DND-41 (cell line): ENCODE data around the gene CNDP2.

Experiments
- ATAC-seq: fragments of 200-7000 bp; cut with Tn5 transposase; 3 replicates; pipeline ENCODE4 v1.9.1; 2021; ENCODE audit warnings: low read depth; ENCODE audit not compliant: insufficient read depth
- DNase-seq: peaks from one replicate; pipeline ENCODE4 v3.0.0-alpha.2; 2020
- H2AFZ ChIP-seq: 2 replicates; pipeline ENCODE4 v1.6.0; 2012; ENCODE audit warnings: low read depth, low read length
- H3K27ac ChIP-seq: 2 replicates; pipeline ENCODE4 v1.5.1; 2012; ENCODE audit warnings: low read length, inconsistent platforms
- H3K27me3 ChIP-seq: fragments of 200-600 bp; sonication (generic); 2 replicates; pipeline ENCODE4 v1.6.0; 2012; ENCODE audit warnings: low read length, mild to moderate bottlenecking, inconsistent platforms; ENCODE audit not compliant: insufficient read depth, poor library complexity
- H3K36me3 ChIP-seq: 2 replicates; pipeline ENCODE4 v1.5.1; 2012; ENCODE audit warnings: low read length, inconsistent platforms; ENCODE audit not compliant: insufficient read depth
- H3K4me1 ChIP-seq: 2 replicates; pipeline ENCODE4 v1.5.1; 2012; ENCODE audit warnings: mild to moderate bottlenecking, low read length; ENCODE audit not compliant: insufficient read depth
- H3K4me2 ChIP-seq: 2 replicates; pipeline ENCODE4 v1.6.0; 2012; ENCODE audit warnings: mild to moderate bottlenecking, moderate library complexity, low read length, inconsistent platforms; ENCODE audit not compliant: insufficient read depth
- H3K4me3 ChIP-seq, 2 experiments: fragments of 200-600 bp in 1 of 2; shearing (Covaris generic) in 1 of 2; 2 replicates each; pipeline ENCODE4 v1.5.1; 2012 to 2016; ENCODE audit warnings: inconsistent platforms in 2 of 2, low read length in 2 of 2, mild to moderate bottlenecking in 2 of 2, low read depth in 1 of 2, moderate library complexity in 1 of 2
- H3K79me2 ChIP-seq: 2 replicates; pipeline ENCODE4 v1.6.0; 2012; ENCODE audit warnings: low read length, inconsistent platforms; ENCODE audit not compliant: insufficient read depth
- H3K9ac ChIP-seq: 2 replicates; pipeline ENCODE4 v1.6.0; 2012; ENCODE audit warnings: low read depth, mild to moderate bottlenecking, inconsistent platforms, low read length, moderate library complexity
- H3K9me3 ChIP-seq: 2 replicates; pipeline ENCODE4 v1.5.1; 2012; ENCODE audit warnings: low read length, moderate library complexity, mild to moderate bottlenecking, inconsistent platforms; ENCODE audit not compliant: insufficient read depth, severe bottlenecking
- H4K20me1 ChIP-seq: 2 replicates; pipeline ENCODE4 v1.6.0; 2012; ENCODE audit warnings: low read length; ENCODE audit not compliant: insufficient read depth
- CTCF ChIP-seq: IDR thresholded peaks from 2 replicates; pipeline ENCODE4 v1.5.1; 2012; ENCODE audit warnings: borderline replicate concordance, low read length, moderate library complexity, mild to moderate bottlenecking; ENCODE audit not compliant: poor library complexity, severe bottlenecking; ENCODE audit errors: extremely low read depth
- EZH2 ChIP-seq: IDR thresholded peaks from 3 replicates; pipeline ENCODE4 v1.6.1; 2012; ENCODE audit warnings: borderline replicate concordance, low read depth, mild to moderate bottlenecking, moderate library complexity, low read length, inconsistent platforms; ENCODE audit not compliant: severe bottlenecking

Gene CNDP2

GRCh38 chr18:74556126-74556525 is 60.0 kb downstream of the CNDP2 start:
- Histone ChIP-seq H3K9me3 (no peaks in the 10 kb centered on the region), H3K79me2 (no peaks in the 10 kb centered on the region), H3K9ac (no peak overlapping the region), H3K4me2 (no peak overlapping the region), H3K36me3 (no peaks in the 10 kb centered on the region), H3K27me3 (peaks cover 3% of the 10 kb centered on the region), H4K20me1 (no peaks in the 10 kb centered on the region), H3K4me3 (no peak overlapping the region), H3K4me1 (no peaks in the 10 kb centered on the region), H2AFZ (no peak overlapping the region), H3K27ac (no peak overlapping the region)
- no peak for ATAC-seq
- DNase-seq: no peak
- TF ChIP-seq CTCF (no peak), EZH2 (no peak)

DNA sequence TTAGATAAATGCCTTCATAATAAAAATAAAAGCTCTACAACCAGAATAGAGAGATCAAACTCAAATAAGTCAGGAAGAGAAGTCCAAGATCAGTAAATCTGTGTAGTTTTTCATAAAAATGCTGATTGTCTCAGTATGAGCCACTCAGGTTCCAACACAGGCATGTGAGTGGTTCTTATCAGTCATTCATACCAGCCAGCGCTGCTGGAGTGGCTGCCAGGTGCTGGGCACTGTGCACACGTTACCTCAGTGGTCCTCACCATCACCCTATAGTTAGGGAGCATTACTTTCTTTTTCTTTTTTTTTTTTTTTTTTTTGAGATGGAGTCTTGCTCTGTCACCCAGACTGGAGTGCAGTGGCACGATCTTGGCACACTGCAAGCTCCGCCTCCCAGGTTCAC is 61.9 kb downstream of the CNDP2 start:
- Histone ChIP-seq H3K27ac (no peak overlapping the region), H3K4me2 (no peak overlapping the region), H3K79me2 (no peaks in the 10 kb centered on the region), H4K20me1 (no peaks in the 10 kb centered on the region), H3K9ac (no peak overlapping the region), H2AFZ (no peak overlapping the region), H3K4me3 (no peak overlapping the region), H3K4me1 (no peaks in the 10 kb centered on the region), H3K36me3 (no peaks in the 10 kb centered on the region), H3K27me3 (peaks cover 3% of the 10 kb centered on the region), H3K9me3 (no peaks in the 10 kb centered on the region)
- ATAC-seq (no peak), DNase-seq (no peak)
- TF ChIP-seq CTCF: no peak
- no peak for TF ChIP-seq EZH2

DNA sequence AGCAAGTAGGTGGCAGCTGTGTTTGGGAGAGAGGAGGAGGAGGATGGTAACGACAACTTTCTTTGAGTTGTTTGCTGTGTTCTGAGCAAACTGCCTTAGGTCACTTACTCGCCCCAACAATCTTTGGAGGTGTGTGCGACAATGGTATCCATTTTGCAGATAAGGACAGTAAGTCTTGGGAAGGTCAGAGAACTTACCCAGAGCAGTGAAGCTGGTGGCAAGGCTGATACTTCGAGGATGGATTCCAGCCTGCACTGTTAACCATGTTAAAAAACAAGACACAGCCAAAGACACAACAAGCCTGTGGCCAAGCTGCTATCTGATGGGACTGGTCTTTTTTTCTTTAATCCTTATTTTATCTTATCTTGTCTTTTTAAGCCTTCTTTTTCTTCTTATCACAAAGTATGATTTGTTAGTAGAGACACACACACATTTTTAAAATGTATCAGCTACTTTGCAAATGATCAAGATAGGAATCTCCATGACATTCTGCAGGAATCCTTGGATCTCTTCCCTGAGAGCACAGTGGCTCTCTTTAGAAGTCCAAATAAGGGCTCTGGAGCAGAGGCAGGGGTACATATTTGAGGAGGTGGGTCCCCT is 66.1 kb downstream of the CNDP2 start:
- Histone ChIP-seq H4K20me1 (no peaks in the 10 kb centered on the region), H3K9me3 (no peaks in the 10 kb centered on the region), H3K36me3 (no peaks in the 10 kb centered on the region), H3K4me1 (no peaks in the 10 kb centered on the region), H2AFZ (no peak overlapping the region), H3K27me3 (peaks cover 3% of the 10 kb centered on the region), H3K4me2 (no peak overlapping the region), H3K9ac (no peak overlapping the region), H3K27ac (no peak overlapping the region), H3K4me3 (no peak overlapping the region), H3K79me2 (no peaks in the 10 kb centered on the region)
- ATAC-seq (no peak), DNase-seq (no peak)
- TF ChIP-seq EZH2: no peak
- no peak for TF ChIP-seq CTCF

- H3K79me2 ChIP-seq: no peaks in the 10 kb centered on the region
- DNase-seq (no peak), ATAC-seq (no peak)
- no peaks in the 10 kb centered on the region for H3K4me1 ChIP-seq
- H3K4me3 ChIP-seq: no peak overlapping the region
- no peak for TF ChIP-seq CTCF
- no peak for TF ChIP-seq EZH2
- H3K9ac ChIP-seq: no peak overlapping the region
- no peak overlapping the region for H3K4me2 ChIP-seq
- no peak overlapping the region for H2AFZ ChIP-seq
- no peaks in the 10 kb centered on the region for H4K20me1 ChIP-seq
- no peaks in the 10 kb centered on the region for H3K9me3 ChIP-seq
- H3K27ac ChIP-seq: no peak overlapping the region
- peaks cover 3% of the 10 kb centered on the region for H3K27me3 ChIP-seq
- no peaks in the 10 kb centered on the region for H3K36me3 ChIP-seq
Measured at GRCh38 chr18:74562775-74563174, 66.6 kb downstream of the CNDP2 start.
